ENCODE data around the gene EML4.

- TF ChIP-seq, protein P1, sequence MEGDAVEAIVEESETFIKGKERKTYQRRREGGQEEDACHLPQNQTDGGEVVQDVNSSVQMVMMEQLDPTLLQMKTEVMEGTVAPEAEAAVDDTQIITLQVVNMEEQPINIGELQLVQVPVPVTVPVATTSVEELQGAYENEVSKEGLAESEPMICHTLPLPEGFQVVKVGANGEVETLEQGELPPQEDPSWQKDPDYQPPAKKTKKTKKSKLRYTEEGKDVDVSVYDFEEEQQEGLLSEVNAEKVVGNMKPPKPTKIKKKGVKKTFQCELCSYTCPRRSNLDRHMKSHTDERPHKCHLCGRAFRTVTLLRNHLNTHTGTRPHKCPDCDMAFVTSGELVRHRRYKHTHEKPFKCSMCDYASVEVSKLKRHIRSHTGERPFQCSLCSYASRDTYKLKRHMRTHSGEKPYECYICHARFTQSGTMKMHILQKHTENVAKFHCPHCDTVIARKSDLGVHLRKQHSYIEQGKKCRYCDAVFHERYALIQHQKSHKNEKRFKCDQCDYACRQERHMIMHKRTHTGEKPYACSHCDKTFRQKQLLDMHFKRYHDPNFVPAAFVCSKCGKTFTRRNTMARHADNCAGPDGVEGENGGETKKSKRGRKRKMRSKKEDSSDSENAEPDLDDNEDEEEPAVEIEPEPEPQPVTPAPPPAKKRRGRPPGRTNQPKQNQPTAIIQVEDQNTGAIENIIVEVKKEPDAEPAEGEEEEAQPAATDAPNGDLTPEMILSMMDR (conservative IDR thresholded peaks at IDR 0.05), result no peak
- no peak for TF ChIP-seq ZFX (IDR thresholded peaks at IDR 0.05)
Observed at GRCh38 chr2:42359304-42359964, 190.3 kb downstream of the EML4 start.
